Breast epithelium (tissue), 4 donors: ENCODE data around the gene HIVEP2. TPM values are rescaled to one million over a fixed set of nuclear protein-coding genes. Genes with fewer than 3 reads are reported as not detected.

Source experiments
- DNase-seq, 2 donors: peaks; one replicate each; pipeline ENCODE4 v3.0.0-alpha.2; 2019; ENCODE audit warnings: low spot score in 2 of 2
- H3K27ac ChIP-seq, 2 donors: fragments of 200-600 bp; sonication (generic) in 1 of 2; one replicate each; pipeline ENCODE4 v1.5.1; 2016 to 2019; ENCODE audit warnings: mild to moderate bottlenecking in 1 of 2
- H3K27me3 ChIP-seq, 2 donors: fragments of 200-600 bp; sonication (generic) in 1 of 2; one replicate each; pipeline versions ENCODE4 v1.5.1 to v1.6.0; 2017 to 2019; ENCODE audit warnings: control low read depth in 1 of 2, mild to moderate bottlenecking in 1 of 2
- H3K36me3 ChIP-seq: fragments of 200-600 bp; one replicate; pipeline ENCODE4 v1.5.1; 2019
- H3K4me1 ChIP-seq, 2 donors: fragments of 200-600 bp; sonication (generic); one replicate each; pipeline ENCODE4 v1.5.1; 2016 to 2019; ENCODE audit warnings: control low read depth in 1 of 2
- H3K4me3 ChIP-seq, 3 donors: fragments of 200-600 bp; sonication (generic); 1 replicate in 2 of 3; 2 replicates in 1 of 3; pipeline ENCODE4 v1.5.1; 2016 to 2019; ENCODE audit warnings: mild to moderate bottlenecking in 3 of 3, moderate library complexity in 2 of 3
- H3K9me3 ChIP-seq, 2 donors: fragments of 200-600 bp; sonication (generic) in 1 of 2; one replicate each; pipeline ENCODE4 v1.5.1; 2016 to 2019; ENCODE audit warnings: control low read depth in 1 of 2
- POLR2A ChIP-seq: fragments of 450-650 bp; IDR thresholded peaks from one replicate; pipeline ENCODE4 v1.6.1; 2016; ENCODE audit warnings: antibody characterized with exemption, mild to moderate bottlenecking, moderate library complexity
- POLR2AphosphoS5 ChIP-seq, 3 donors: sonication (generic); formaldehyde crosslinking; IDR thresholded peaks; one replicate each; pipeline ENCODE4 v1.6.1; 2017; ENCODE audit warnings: antibody characterized with exemption in 3 of 3
- intact Hi-C: fragments of 100-400 bp; cut with DNase I; formaldehyde crosslinking; loops from one replicate; pipeline ENCODE4 v1.15.1; 2023; ENCODE audit warnings: low total_unique reads
- total RNA-seq, 3 donors: library from RNA; depleted of rRNA; stranded (reverse); fragments of >200 nt; gene quantifications; one replicate each; pipeline ENCODE4 v1.1.0, GENCODE V29; 2016
- TF ChIP-seq, protein P1 (sequence below), 3 donors: fragments of 450-650 bp; IDR thresholded peaks; one replicate each; pipeline ENCODE4 v1.5.1; 2016 to 2017; ENCODE audit warnings: antibody characterized with exemption in 3 of 3, mild to moderate bottlenecking in 3 of 3, moderate library complexity in 3 of 3

The HIVEP2 gene
- total RNA-seq, 3 donors from 2014 or later: 20.6 to 25.0 (median 23.9) TPM

DNA sequence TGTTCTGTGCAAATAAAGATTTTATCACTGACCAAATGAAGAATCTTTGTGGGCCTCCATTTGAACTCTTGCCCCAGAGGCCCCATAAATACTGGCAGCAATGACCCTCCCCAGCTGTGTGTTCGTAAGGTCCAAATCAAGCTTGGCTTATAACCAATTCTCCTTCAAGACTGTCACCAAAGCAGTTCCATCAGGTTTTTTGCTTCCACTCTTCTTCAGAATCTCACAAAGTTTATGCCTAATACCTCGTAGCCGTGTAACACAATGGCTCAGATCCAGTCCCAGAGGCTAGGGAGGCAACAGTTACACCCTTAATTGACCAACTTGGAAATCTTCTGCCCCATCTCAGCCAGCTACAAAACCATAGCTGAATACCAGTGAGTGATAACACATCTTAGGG is 120.5 kb downstream of the HIVEP2 start:
- Histone ChIP-seq H3K4me3 (no peak overlapping the region), H3K9me3 (no peaks in the 10 kb centered on the region), H3K27ac (no peak overlapping the region), H3K36me3 (no peaks in the 10 kb centered on the region), H3K4me1 (no peaks in the 10 kb centered on the region), H3K27me3 (no peaks in the 10 kb centered on the region)
- no peak for DNase-seq
- intact Hi-C loops: no loop called here
- TF ChIP-seq, protein P1, sequence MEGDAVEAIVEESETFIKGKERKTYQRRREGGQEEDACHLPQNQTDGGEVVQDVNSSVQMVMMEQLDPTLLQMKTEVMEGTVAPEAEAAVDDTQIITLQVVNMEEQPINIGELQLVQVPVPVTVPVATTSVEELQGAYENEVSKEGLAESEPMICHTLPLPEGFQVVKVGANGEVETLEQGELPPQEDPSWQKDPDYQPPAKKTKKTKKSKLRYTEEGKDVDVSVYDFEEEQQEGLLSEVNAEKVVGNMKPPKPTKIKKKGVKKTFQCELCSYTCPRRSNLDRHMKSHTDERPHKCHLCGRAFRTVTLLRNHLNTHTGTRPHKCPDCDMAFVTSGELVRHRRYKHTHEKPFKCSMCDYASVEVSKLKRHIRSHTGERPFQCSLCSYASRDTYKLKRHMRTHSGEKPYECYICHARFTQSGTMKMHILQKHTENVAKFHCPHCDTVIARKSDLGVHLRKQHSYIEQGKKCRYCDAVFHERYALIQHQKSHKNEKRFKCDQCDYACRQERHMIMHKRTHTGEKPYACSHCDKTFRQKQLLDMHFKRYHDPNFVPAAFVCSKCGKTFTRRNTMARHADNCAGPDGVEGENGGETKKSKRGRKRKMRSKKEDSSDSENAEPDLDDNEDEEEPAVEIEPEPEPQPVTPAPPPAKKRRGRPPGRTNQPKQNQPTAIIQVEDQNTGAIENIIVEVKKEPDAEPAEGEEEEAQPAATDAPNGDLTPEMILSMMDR (IDR thresholded peaks at IDR 0.05): no peak
- TF ChIP-seq POLR2A: no peak
- TF ChIP-seq POLR2AphosphoS5 (IDR thresholded peaks at IDR 0.05): no peak

DNA sequence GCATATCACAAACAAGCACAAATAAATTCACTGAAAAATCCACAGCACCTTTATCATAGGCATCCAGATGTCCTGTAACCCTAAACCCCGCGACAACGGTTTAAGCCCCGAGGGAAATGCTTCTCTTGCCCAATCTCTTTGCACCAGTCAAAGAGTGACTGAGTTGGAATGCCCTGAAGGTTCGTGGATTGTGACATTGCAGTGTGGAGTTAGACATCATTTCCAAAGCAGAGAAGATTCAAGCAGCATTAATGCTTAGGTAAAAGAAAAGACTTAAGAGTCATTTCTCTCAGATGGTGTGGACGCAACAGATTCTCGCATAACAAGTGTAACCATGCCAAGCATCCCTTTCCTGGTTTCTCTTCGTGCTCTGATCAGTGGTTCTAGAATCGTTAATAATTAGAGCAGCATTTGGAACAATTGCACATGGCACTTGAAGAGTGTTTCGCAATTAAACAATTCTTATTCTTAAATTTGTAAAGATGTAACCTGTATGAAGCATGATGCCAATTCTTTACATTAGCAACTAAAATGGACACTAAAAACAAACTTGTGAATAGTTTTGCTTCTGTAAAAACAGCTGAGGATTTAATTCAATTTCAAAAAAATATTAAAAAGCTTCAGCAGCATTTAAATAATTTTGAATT is 121.6 kb downstream of the HIVEP2 start:
- TF ChIP-seq, protein P1 (IDR thresholded peaks at IDR 0.05): peak in 1 of 3 donors; percentile 7
- TF ChIP-seq POLR2AphosphoS5 (IDR thresholded peaks at IDR 0.05): no peak
- intact Hi-C loops: no loop called here
- Histone ChIP-seq H3K36me3 (no peaks in the 10 kb centered on the region), H3K4me3 (no peak overlapping the region), H3K27me3 (no peaks in the 10 kb centered on the region), H3K27ac (peak overlapping the region; percentile 54 to 67), H3K9me3 (no peaks in the 10 kb centered on the region), H3K4me1 (no peaks in the 10 kb centered on the region)
- DNase-seq: no peak

DNA sequence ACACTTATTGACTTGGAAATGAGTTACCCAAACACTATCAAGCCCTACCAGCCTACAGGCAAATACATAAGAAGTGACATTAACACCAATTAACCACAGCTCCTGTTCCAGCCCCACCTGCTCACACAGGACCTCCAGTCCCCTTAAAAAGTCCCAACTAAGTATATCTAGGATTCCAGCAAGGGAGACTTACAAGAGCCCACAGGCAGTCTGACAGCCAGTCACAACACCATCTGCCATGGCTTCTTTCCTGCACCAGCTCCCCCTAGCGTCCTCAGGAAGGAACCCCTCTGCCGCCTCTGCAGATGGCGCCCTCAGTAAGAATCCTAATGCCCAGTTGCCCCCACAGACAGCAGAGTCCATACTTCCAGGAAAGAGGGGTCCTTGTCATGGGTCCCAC is 122.1 kb downstream of the HIVEP2 start:
- intact Hi-C loops: no loop called here

DNA sequence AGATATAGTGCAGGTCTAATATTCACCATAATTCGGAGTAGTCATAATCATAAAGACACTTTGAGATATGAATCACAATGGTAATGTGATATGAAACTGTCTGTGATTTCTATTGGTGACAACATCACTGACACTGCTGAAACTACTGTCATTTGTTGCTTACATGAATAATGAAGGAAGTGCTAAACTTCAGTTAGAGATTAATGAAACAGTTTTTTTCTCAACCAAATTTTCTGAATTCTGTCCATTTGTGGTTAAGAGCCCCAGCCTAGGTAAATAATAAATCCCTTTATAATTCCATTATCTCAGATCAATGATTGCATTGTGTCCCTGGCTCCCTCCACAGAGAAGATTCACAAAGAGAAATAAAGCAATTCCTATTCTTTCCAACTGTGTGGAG is 122.6 kb downstream of the HIVEP2 start:
- H3K4me1 ChIP-seq: no peaks in the 10 kb centered on the region

More for the DNA sequence above, 122.1 kb downstream of the HIVEP2 start:
- no peak for TF ChIP-seq POLR2AphosphoS5 (IDR thresholded peaks at IDR 0.05)
- TF ChIP-seq, protein P1 (IDR thresholded peaks at IDR 0.05): peak in 1 of 3 donors; percentile 23
- no peak for TF ChIP-seq POLR2A
- H3K4me1 ChIP-seq: no peaks in the 10 kb centered on the region
- H3K4me3 ChIP-seq: no peak overlapping the region
- peak overlapping the region; percentile 54 to 67 for H3K27ac ChIP-seq
- DNase-seq: no peak
- no peaks in the 10 kb centered on the region for H3K36me3 ChIP-seq
- H3K9me3 ChIP-seq: no peaks in the 10 kb centered on the region
- no peaks in the 10 kb centered on the region for H3K27me3 ChIP-seq

DNA sequence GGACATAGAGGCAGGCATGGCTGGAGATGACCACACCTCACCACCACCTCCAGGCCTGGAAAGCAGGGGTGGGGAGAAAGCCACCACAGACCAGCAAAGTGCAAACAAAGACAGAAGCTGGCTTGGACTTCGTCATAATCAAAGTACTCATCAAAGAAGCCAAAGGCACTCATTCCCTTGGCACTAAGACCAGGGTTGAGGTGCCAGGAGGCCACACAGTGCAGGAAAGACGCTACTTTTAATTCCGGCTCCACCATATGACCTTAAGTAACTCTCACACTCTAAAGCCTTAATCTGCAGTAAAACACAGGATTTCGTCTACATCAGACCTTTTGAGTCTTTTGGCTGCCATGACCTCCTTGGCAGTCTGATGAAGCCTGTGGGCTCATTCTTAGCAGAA is 123.1 kb downstream of the HIVEP2 start:
- Histone ChIP-seq H3K9me3 (no peaks in the 10 kb centered on the region), H3K4me3 (no peak overlapping the region), H3K4me1 (no peaks in the 10 kb centered on the region), H3K27ac (peak overlapping the region in 1 of 2 donors; percentile 67), H3K36me3 (no peaks in the 10 kb centered on the region), H3K27me3 (no peaks in the 10 kb centered on the region)
- intact Hi-C loops: no loop called here
- DNase-seq: peak; percentile 62 to 72
- TF ChIP-seq, protein P1 (IDR thresholded peaks at IDR 0.05): no peak
- peak in 2 of 3 donors; percentile 15 to 52 for TF ChIP-seq POLR2AphosphoS5 (IDR thresholded peaks at IDR 0.05)

More for the DNA sequence above, 122.6 kb downstream of the HIVEP2 start:
- TF ChIP-seq, protein P1 (IDR thresholded peaks at IDR 0.05): no peak
- TF ChIP-seq POLR2AphosphoS5 (IDR thresholded peaks at IDR 0.05) (no peak), POLR2A (no peak)
- Histone ChIP-seq H3K27me3 (no peaks in the 10 kb centered on the region), H3K9me3 (no peaks in the 10 kb centered on the region), H3K4me3 (no peak overlapping the region), H3K36me3 (no peaks in the 10 kb centered on the region), H3K27ac (peak overlapping the region; percentile 54 to 67)
- intact Hi-C loops: no loop called here
- no peak for DNase-seq
